DMS153 treated with DMSO at 0.1 percent for 48 hours (cell line): ENCODE data around the gene KHDC4.
A peak's percentile ranks its signal among the peaks of the same experiment; 100 is the strongest.
"Not testable (repeated sequence)": the region's sequence is repeated elsewhere in the genome, so short reads cannot be mapped to it uniquely, and the experiment has no call there.

Source experiments
- DNase-seq: peaks from one replicate; lab custom pipeline; 2025; ENCODE audit not compliant: unreplicated experiment; lab: John Stamatoyannopoulos, UW

KHDC4 gene

GRCh38 chr1:155910621-155911121 lies 23.5 kb downstream of the KHDC4 start:
- peak; percentile 14 for DNase-seq

GRCh38 chr1:155909894-155910293 lies 24.3 kb downstream of the KHDC4 start:
- no peak for DNase-seq

GRCh38 chr1:155904261-155904660 lies 30.0 kb downstream of the KHDC4 start:
- no peak for DNase-seq

GRCh38 chr1:155900161-155900560 lies 34.1 kb downstream of the KHDC4 start:
- DNase-seq, result no peak

GRCh38 chr1:155899683-155900082 lies 34.5 kb downstream of the KHDC4 start:
- no peak for DNase-seq

GRCh38 chr1:155898888-155899287 lies 35.3 kb downstream of the KHDC4 start:
- DNase-seq, result no peak

- DNase-seq, result no peak
Measured at GRCh38 chr1:155897746-155898145, 36.5 kb downstream of the KHDC4 start.

- DNase-seq, result not testable (repeated sequence)
Measured at GRCh38 chr1:155896476-155896875, 37.7 kb downstream of the KHDC4 start.

GRCh38 chr1:155895617-155896016 lies 38.6 kb downstream of the KHDC4 start:
- not testable (repeated sequence) for DNase-seq

GRCh38 chr1:155893389-155894142 lies 40.6 kb downstream of the KHDC4 start:
- DNase-seq, result no peak

GRCh38 chr1:155892796-155893195 lies 41.4 kb downstream of the KHDC4 start:
- no peak for DNase-seq

GRCh38 chr1:155890251-155890650 lies 44.0 kb downstream of the KHDC4 start:
- DNase-seq, result no peak

GRCh38 chr1:155889566-155889965 lies 44.6 kb downstream of the KHDC4 start:
- no peak for DNase-seq

- no peak for DNase-seq
Measured at GRCh38 chr1:155888481-155888880, 45.7 kb downstream of the KHDC4 start.

GRCh38 chr1:155884982-155885381 lies 49.2 kb downstream of the KHDC4 start:
- no peak for DNase-seq

- DNase-seq, result no peak
Measured at GRCh38 chr1:155884031-155884960, 49.9 kb downstream of the KHDC4 start.

GRCh38 chr1:155882766-155883165 lies 51.4 kb downstream of the KHDC4 start:
- no peak for DNase-seq

GRCh38 chr1:155882235-155882634 lies 52.0 kb downstream of the KHDC4 start:
- no peak for DNase-seq

GRCh38 chr1:155880950-155881349 lies 53.3 kb downstream of the KHDC4 start:
- no peak for DNase-seq

GRCh38 chr1:155880251-155880650 lies 54.0 kb downstream of the KHDC4 start:
- no peak for DNase-seq

GRCh38 chr1:155877945-155878344 lies 56.3 kb downstream of the KHDC4 start:
- DNase-seq, result no peak

- no peak for DNase-seq
Measured at GRCh38 chr1:155873860-155874259, 60.4 kb downstream of the KHDC4 start.
